ENCODE measurements around the gene PODXL2. TPM values are rescaled to one million over a fixed set of nuclear protein-coding genes. Genes with fewer than 3 reads are reported as not detected.

PODXL2 gene
- total RNA-seq, 2 donors from 2014 or later, result 12.1 to 19.0 TPM

- Histone ChIP-seq H3K27me3 (no peaks in the 10 kb centered on the region), H3K9me3 (no peaks in the 10 kb centered on the region), H3K27ac (no peak overlapping the region), H3K36me3 (no peaks in the 10 kb centered on the region), H3K4me1 (no peaks in the 10 kb centered on the region), H3K4me3 (no peak overlapping the region), H3K9ac (ENCODE audit: low read depth in 2 of 2, low read length in 2 of 2) (no peak overlapping the region)
- TF ChIP-seq CTCF (IDR thresholded peaks at IDR 0.05), result no peak
- intact Hi-C loops (cut with DNase I), result no loop called here
- no peak for DNase-seq
These were observed 8.6 kb downstream of the PODXL2 start for GRCh38 chr3:127637546-127637945.

- no peaks in the 10 kb centered on the region for H3K9me3 ChIP-seq
- no peaks in the 10 kb centered on the region for H3K36me3 ChIP-seq
- no peak overlapping the region for H3K9ac ChIP-seq (ENCODE audit: low read depth in 2 of 2, low read length in 2 of 2)
- DNase-seq, result no peak
- no peaks in the 10 kb centered on the region for H3K27me3 ChIP-seq
- no peaks in the 10 kb centered on the region for H3K4me1 ChIP-seq
- H3K4me3 ChIP-seq, result no peak overlapping the region
- no peak overlapping the region for H3K27ac ChIP-seq
- intact Hi-C loops (cut with DNase I), result no loop called here
- no peak for TF ChIP-seq CTCF (IDR thresholded peaks at IDR 0.05)
These were observed 9.0 kb downstream of the PODXL2 start for GRCh38 chr3:127637971-127638370.

- no peaks in the 10 kb centered on the region for H3K9me3 ChIP-seq
- H3K36me3 ChIP-seq, result no peaks in the 10 kb centered on the region
- no peak overlapping the region for H3K27ac ChIP-seq
- H3K4me3 ChIP-seq, result no peak overlapping the region
- H3K27me3 ChIP-seq, result no peaks in the 10 kb centered on the region
- no peak for TF ChIP-seq CTCF (IDR thresholded peaks at IDR 0.05)
- intact Hi-C loops (cut with DNase I), result no loop called here
- DNase-seq, result no peak
- no peaks in the 10 kb centered on the region for H3K4me1 ChIP-seq
- H3K9ac ChIP-seq (ENCODE audit: low read depth in 2 of 2, low read length in 2 of 2), result no peak overlapping the region
These were observed 10.4 kb downstream of the PODXL2 start for GRCh38 chr3:127639173-127640041.

GRCh38 chr3:127640042-127640355, 11.0 kb downstream of the PODXL2 start:
- intact Hi-C loops (cut with DNase I), result no loop called here
- DNase-seq, result no peak

GRCh38 chr3:127644641-127645370, 15.8 kb downstream of the PODXL2 start:
- no peak overlapping the region for H3K9ac ChIP-seq (ENCODE audit: low read depth in 2 of 2, low read length in 2 of 2)
- DNase-seq, result no peak
- H3K4me3 ChIP-seq, result no peak overlapping the region
- H3K9me3 ChIP-seq, result no peaks in the 10 kb centered on the region
- TF ChIP-seq CTCF (IDR thresholded peaks at IDR 0.05), result no peak
- H3K36me3 ChIP-seq, result no peaks in the 10 kb centered on the region
- intact Hi-C loops (cut with DNase I), result no loop called here
- H3K4me1 ChIP-seq, result no peaks in the 10 kb centered on the region
- no peaks in the 10 kb centered on the region for H3K27me3 ChIP-seq
- no peak overlapping the region for H3K27ac ChIP-seq

More at GRCh38 chr3:127640042-127640355, 11.0 kb downstream of the PODXL2 start:
- Histone ChIP-seq H3K4me1 (no peaks in the 10 kb centered on the region), H3K27me3 (no peaks in the 10 kb centered on the region), H3K4me3 (no peak overlapping the region), H3K9me3 (no peaks in the 10 kb centered on the region), H3K9ac (ENCODE audit: low read depth in 2 of 2, low read length in 2 of 2) (no peak overlapping the region), H3K27ac (no peak overlapping the region), H3K36me3 (no peaks in the 10 kb centered on the region)
- no peak for TF ChIP-seq CTCF (IDR thresholded peaks at IDR 0.05)
